GM18907 (cell line): Measurements from ENCODE around the gene GRM3.
"Not testable (repeated sequence)": the region's sequence is repeated elsewhere in the genome, so short reads cannot be mapped to it uniquely, and the experiment has no call there.

Experiments used
- ATAC-seq: cut with Tn5 transposase; IDR thresholded peaks from one replicate; pipeline ENCODE4 v1.9.1; 2021; ENCODE audit warnings: mild to moderate bottlenecking, moderate library complexity; ENCODE audit not compliant: unreplicated experiment

Gene GRM3

DNA sequence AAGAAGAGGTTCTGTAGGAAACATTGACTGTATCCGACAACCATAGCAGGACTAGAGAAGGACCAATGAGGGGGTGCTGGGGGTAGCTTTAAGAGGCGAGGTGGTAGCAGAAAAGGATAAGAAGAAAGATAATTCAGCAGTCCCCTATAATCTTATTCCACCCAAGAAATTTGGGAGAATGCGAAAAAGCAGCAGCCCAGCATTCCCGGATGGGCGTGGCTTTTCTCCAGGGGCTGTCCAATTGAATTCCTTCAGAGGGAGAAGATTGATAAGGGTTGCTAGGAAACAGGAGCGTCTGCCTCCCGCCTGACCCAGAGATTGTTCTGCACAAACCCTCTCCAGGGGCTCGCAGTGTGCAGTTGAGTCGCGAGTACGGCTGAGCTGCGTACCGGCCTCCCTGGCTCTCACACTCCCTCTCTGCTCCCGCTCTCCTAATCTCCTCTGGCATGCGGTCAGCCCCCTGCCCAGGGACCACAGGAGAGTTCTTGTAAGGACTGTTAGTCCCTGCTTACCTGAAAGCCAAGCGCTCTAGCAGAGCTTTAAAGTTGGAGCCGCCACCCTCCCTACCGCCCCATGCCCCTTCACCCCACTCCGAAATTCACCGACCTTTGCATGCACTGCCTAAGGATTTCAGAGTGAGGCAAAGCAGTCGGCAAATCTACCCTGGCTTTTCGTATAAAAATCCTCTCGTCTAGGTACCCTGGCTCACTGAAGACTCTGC, at the start of gene GRM3:
GRM3 (plus strand) TSS at position 349 of the 721 bp plus-strand sequence. CDS start 121,237 bp downstream, outside the sequence.
- no peak for ATAC-seq

DNA sequence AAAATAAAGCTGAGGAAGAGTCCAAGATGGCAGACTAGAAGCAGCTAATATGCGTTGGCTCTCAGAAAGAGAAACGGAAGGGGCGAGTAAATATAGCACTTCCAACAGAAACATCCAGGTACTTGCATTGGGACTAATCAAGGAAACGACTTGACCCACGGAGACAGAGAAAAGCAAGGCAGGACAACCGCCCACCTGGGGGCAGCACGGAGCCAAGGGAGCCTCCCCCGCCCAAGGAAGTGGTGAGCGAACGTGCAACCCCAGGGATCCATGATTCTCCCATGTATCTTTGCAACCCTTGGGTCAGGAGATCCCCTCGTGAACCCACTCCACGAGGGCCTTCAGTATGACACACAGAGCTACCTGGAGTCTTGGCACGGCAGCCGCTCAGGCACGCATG, 45.4 kb upstream of the GRM3 start:
- ATAC-seq, result no peak

DNA sequence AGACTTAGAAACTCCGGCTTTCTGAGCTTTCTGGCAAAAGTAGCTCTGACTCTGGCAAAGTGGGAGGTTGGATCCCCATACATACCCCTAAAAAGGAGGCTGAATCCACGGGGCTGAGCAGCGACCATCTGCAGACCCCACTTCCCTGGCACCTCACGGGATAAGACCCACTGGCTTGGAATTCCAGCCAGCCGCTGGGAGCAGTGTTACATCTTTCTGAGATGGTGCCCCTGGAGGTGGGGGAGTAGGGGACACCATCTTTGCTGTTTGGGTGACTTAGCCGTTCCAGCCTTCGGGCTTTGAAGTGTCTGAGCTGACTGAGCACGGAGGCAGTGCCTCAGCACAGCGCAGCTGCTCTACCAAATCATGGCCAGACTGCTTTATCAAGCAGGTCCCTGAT, 45.0 kb upstream of the GRM3 start:
- no peak for ATAC-seq

DNA sequence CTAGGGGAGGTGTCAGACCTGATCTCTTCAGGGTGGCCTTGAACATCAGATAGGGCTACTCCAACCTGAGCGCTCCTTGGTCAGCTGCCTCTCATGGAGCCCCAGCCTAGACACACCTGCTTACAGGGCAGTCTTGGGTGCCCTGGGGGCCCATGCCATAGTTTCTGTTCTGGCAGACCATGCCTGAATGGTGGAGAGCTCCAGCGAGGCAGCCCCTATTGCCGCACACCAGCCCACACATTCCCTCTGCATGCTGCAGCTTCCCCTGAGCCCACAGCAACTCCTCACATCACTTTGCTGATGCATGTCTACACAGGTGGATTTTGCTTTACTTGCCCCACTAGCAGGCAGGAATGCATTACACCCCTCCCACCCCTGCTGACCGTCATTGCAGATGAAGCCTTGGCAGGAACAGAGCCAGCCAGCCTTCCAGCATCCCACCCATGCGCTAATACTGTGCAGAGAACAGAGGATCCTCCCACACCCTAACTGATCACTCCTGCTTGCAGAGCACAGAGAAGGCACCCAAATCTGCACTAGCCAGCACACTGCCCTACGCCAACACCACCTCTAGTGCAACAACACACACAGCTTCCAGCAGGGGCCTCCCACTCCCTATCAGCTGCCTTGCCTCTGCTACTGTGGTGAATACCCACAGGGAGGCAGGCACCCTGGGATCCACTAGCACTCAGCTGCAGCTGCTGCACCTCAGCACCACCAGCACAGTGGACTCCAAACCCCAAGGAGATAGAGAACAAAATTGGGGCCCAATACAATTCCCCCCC, 43.0 kb upstream of the GRM3 start:
- no peak for ATAC-seq

DNA sequence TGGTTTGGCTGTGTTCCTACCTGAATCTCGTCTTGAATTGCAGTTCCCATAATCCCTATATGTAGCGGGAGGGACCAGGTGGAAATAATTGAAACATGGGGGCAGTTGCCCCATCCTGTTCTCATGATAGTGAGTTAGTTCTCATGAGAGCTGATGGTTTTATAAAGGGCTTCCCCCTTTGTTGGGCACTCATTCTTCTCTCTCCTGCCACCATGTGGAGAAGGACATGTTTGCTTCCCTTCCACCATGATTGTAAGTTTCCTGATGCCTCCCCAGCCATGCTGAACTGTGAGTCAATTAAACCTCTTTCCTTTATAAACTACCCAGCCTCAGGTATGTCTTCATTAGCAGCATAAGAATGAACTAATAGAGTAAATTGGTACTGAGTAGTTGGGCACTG, 28.0 kb upstream of the GRM3 start:
- ATAC-seq, result not testable (repeated sequence)

DNA sequence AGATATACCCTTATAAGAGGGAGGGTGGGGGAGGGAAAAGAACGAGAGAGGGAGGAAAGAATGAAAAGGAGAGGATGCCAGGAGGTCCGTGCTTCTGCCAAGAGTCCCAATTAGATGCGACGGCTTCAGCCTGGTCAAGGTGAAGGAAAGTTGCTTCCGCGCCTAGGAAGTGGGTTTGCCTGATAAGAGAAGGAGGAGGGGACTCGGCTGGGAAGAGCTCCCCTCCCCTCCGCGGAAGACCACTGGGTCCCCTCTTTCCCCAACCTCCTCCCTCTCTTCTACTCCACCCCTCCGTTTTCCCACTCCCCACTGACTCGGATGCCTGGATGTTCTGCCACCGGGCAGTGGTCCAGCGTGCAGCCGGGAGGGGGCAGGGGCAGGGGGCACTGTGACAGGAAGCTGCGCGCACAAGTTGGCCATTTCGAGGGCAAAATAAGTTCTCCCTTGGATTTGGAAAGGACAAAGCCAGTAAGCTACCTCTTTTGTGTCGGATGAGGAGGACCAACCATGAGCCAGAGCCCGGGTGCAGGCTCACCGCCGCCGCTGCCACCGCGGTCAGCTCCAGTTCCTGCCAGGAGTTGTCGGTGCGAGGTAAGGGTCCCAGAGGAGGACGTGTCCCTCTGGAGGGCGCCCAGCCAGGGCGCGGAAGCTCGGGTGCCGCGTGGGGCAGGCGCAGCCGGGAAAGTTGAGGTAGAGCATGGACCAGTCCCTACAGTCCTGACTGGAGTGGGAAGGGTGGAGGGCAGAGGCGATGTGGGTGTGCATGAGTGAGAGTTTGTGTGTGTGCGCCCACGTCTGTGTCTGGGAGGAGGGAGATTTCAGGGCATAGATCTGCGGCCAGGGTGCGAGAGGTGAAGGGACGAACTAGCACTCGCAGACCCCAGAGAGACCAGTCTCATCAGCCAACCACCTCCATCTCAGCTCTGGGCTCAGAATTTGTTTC, 844 bp downstream of the GRM3 start:
- ATAC-seq, result no peak

DNA sequence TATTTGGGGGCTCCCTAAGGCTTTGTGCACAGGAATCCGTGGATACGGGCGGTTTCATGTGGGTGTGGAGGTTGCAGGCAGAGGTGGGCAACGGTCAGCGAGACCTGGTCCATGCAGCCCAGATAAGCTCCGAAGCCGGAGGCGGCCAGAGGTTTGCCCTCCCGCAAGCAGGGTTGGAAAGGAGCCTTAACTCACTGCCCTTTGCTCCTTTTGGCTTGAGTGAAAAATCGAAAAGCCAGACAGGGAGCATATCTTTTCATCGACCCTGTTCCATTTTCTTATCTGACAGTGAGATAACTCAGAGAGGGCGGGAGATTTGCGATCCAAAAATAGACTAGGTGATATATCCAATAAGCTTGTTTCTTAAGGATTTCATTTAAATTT, 1.5 kb downstream of the GRM3 start:
- no peak for ATAC-seq

DNA sequence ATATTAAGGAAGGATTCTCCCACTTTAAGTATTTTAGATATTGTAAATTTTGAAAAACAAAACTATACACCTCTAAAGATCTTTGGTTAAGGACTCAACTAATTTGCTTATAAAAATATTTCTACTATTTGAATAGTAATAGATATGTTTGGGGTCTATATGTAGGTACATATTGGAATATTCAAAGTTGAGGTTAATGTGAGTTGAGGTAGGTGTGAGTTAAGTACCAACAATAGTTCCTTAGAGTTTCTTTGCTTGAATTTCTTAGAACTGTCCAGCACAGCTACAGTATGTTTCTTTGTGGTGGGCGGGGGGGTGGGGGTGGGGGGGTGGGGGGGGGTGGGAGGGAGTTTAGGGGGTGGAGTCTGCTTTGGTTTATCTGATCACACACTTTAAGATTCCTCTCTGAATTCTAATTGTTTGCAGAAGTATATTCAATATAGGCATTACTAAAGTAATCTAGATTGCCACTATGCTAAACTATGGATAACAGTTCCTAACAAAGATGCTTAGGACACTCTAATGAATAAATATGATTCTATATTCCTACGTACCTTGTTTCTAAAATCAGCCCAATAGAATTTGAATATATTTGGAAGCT, 2.1 kb downstream of the GRM3 start:
- no peak for ATAC-seq

DNA sequence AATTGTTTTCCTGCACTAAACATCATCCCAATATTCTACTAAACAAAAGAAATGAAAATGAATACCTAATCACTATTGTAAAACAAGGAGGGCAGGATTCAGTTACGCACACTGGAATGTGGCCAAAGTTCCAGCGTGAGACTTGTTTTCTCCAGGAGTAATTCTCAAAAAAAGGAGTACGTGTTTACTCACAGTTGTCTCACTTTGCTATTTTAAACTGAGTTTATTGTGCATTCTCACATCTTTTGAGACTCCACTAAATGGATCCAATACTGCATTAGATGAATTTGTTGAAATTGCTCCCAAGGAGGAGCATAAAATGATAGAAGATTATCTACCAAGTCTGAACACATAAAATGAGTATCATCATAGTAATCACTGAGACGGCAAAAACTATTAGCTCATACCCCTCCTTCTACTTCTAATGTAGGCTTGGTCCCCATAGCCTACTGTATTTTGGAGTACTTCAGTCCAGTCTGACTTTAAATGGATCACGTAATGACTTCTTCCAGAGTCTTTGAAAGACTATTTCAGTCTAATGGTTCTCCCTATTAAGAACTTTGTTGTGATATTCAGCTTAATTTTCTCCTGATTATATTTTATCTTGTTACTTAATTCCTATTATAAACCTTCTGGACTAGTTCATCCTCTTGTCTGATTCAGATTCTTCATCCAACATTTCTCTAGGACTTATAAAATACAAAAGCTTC, 3.8 kb downstream of the GRM3 start:
- no peak for ATAC-seq

DNA sequence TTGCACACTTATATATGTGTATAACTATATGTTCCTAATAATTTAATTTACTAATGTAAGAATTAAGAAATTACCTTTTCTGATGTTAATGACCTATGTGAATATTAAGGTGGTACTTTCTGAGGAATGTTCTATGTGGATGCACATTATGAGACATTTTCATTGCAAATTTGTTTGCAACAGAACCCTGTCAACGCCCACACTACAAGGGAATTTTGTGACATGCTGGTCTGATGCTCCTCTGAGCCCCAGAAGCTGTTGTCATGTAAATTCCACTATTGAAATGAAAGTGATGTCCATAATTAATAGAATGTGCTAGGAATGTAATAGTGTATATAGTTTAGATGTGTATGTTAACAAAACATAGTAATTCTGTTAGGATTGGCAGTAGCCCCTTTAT, 4.5 kb downstream of the GRM3 start:
- ATAC-seq, result no peak

DNA sequence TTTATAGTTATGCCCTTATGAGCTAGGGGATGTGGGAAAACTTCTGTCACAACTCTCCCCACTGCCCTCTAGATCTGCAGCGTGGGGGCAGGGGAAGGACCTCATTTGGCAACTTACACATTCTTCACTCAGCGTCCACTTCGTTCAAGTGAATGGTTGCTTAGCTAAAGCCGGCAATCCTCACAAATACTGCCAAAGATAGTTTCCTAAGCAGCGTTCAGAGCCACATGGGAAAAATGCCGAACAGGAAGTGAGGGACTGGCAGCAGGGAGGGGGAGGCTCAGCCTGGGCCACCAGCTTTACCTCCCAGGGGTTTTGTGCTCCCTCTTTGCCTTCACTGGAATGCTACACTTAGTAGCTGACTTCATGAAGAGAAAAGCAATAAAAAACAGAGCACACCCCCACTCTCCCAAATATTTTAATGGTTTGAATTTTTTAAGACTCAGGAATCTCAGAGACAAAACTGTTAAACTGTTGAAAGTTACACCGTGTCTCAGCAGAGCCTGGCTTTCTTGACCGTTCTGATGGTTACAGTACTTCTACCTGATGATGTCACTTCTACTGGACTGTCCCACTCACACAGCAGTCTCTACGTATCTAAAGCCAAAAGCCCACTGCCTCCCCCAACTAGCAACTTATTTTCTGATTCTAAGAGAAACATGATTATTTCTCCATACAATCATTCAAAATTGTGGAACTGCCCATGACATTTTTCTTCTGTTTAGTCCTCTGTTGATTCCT, 10.4 kb downstream of the GRM3 start:
- no peak for ATAC-seq

DNA sequence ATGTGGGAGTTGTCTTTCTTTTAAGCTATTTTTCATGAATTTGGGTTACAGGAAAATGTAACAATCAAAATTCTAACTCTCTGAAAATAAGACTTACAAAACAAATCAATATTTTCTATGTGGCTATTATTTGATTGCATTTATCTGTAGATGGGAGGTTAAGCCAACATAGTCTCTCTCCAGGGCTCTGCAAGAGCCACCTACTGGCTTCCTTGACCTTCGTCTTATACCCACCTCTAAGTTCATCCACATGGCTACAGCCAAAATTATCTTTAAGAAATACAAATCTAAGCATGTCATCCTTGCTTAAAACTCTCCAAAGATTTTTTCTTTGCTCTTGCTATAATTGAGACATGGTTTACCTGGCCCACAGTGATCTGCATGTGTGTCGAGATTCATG, 14.2 kb downstream of the GRM3 start:
- no peak for ATAC-seq

DNA sequence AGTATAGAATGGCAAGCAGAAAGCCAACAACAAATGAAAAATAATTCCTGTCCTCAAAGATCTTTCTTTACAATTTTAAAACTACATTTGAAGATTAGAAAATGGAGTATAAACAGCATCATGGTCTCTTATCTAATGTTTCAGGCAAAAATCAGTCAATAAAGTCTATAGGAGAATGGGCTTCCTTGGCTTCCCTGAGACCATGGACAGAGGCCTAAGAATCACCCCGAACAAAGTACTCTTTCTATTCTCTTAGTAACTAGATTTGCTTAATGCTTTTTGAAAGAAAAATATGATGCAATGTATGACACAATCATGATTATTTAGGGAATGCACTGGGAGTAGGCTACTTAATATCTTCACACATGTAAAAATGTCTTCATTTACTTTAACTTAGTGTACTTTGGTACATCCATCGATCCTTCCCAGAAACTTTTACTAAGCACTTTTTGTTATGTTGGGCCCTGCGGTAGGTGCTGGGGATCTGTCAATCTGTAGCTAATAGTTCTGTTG, 17.3 kb downstream of the GRM3 start:
- no peak for ATAC-seq

DNA sequence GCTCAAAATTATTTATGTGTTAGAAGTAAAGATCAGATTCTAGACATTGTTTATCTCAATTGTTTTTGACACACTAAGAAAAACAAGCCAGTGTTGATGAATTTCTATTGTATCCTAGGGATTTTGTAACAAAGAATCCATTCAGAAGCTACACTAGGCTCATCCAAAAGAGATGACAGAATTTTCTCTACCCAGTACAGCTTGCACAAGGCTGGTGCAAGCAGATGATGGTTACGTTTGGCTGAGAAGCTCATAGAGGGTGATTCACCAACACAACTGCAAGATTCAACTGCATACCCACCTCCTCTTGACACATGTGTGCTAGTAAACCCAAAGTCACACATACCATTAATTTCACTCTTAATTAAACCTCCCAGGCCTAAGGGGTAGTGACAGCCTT, 20.8 kb downstream of the GRM3 start:
- no peak for ATAC-seq

DNA sequence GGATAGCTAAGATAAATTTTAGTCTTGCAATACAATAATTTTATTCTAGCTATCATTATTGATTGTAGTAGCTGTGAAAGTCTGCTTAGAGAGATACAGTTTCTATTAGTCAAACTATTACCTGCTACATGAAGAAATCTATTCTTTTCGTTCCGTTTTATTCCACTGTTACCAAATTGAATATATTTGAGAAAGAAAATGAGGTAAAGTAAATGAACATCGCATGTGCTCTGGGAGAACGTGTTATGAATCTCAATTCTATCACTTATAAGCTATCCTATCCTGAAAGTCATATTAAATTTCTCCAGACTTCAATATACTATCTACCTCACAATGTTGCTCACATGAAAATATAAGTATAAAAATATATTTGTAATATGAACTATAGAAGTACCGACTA, 21.3 kb downstream of the GRM3 start:
- ATAC-seq, result no peak

DNA sequence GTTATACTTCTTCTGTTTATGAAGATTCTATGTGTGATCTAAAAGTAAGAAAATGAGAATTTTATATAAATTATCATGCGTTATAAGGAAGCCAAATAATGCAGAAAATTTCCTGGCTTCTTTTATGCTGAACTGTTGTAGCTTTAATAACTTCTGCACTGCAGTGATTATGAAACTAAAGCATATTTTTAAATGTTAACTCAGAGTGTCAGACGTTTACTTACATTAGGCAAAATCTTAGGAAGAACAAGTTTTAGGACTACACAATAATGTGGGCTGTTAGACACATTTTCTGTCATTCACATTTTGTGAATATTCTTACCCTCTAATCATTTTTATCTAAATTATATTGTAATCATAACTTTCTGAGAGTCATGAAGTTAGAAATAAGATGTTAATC, 22.0 kb downstream of the GRM3 start:
- no peak for ATAC-seq

DNA sequence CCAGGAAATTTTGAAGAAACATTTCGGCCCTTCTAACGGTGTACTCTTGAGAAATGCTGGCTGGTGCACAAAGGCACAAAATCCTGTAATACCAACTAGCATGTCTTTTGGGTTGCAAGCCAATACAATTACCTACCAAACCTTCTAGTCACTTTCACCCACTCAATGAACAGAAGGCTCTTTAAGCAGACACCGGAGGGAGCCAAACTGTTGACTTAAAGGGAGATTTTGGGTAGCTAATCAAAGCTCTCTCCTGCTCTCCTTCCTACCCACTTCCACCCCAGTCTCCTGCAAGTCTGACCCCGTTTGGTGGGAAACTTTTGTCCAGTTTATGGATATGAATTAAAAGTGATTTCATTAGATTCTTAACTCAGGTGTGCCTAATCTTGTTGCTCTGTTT, 24.0 kb downstream of the GRM3 start:
- ATAC-seq, result no peak

DNA sequence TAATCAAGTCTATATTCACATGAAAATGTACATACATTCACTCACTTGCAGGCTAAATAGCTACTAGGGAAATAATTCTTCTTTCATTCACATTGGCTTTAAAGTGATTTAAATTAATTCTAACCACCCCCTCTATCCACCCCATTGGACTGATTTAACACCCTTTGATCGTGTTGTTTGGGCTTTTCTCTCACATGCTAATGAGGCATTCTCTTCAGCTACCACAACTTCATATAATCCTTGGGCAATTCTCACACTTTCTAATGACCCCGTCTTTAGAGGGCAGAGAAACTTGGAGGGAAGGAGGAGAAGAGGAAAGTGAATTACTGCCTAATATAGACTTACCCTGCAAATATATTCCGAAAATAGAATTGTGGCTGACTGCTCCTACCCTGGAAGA, 24.6 kb downstream of the GRM3 start:
- ATAC-seq, result no peak

DNA sequence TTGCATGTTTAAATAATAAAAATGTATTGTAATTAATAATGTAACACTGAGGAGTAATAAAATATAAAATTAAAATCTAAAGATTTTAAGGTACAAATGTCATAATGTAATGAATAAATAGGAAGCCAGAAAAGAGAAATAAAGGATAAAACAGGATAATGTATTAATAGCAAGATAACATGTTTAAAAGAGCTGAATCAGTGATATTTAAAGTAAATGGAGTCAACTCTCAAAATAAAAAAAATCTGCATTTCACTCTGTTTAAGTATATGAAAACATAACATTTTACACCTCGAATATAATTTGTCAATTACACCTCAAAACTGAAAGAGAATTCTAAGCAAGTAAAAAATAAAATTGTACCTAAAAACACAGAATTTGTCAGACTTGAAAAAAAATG, 44.1 kb downstream of the GRM3 start:
- ATAC-seq, result no peak

DNA sequence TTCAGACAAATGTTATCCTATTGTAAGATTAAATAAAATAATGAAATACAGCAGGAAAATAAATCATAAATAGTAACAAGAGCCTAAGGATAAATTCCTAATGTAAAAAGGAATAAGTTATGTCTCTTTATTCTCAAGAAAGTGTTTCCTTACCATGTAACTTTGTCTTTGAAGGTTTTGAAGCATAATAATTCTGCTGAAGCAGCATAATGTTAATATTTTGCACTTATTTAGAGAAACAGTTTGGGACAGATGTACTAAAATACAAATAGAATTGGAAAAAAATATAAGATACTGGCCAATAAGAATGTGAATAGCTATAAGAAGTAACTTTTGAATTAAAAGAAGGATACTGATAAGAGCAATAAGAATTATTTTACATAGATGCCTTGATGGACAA, 45.7 kb downstream of the GRM3 start:
- ATAC-seq, result no peak
